Renal cortical epithelial cell (primary cell): Measurements from ENCODE around the gene VGLL2. TPM values are rescaled to one million over a fixed set of nuclear protein-coding genes. Genes with fewer than 3 reads are reported as not detected.

Experiments used
- total RNA-seq: library from RNA; depleted of rRNA; stranded (reverse); fragments of >200 nt; gene quantifications from 2 replicates; pipeline ENCODE4 v1.2.3, GENCODE V29; 2014

VGLL2 gene
- total RNA-seq, 1 donor from 2014 or later, result not detected

Other genes with a start within 250 kb of the VGLL2 start
- 0.35 and 2.7 TPM in 2 replicates for gene ROS1, start 160.4 kb downstream of the VGLL2 start, total RNA-seq
- gene DCBLD1, start 217.1 kb downstream of the VGLL2 start, total RNA-seq, result 20.2 and 21.2 TPM in 2 replicates